Measurements from ENCODE around the gene ABCA4.

ABCA4 gene

GRCh38 chr1:94120991-94121390, at the start of gene ABCA4:
ABCA4 (minus strand) TSS chr1:94121148; CDS start chr1:94121045, 103 bp downstream.
- no peak within 1 kb of the TSS for H3K27ac ChIP-seq (ENCODE audit: extremely low read depth, low read depth, low read length)
- CTCF ChIA-PET, result no interaction called here

GRCh38 chr1:94169126-94169525, 48.2 kb upstream of the ABCA4 start:
- H3K27ac ChIP-seq (ENCODE audit: extremely low read depth, low read depth, low read length), result no peak overlapping the region
- CTCF ChIA-PET, result interaction anchor here (0.6 to 1.2 kb wide), 2 partner anchors 167 to 210 kb away, joined by 3 to 4 read pairs; no protein-coding TSS in a partner anchor
- peaks cover 0 to 11% of the 10 kb centered on the region in 2 experiments; a peak in 1 of 3 replicates for H3K36me3 ChIP-seq (ENCODE audit: control insufficient read depth in 2 of 2, insufficient read depth in 1 of 2, low read length in 2 of 2)
- TF ChIP-seq ZNF24 (tag by site-specific recombination; IDR thresholded peaks at IDR 0.05), result no peak
- no peak overlapping the region for H3K4me3 ChIP-seq (ENCODE audit: low read depth, low read length)
- POLR2A ChIA-PET, result no interaction called here
- H3K4me1 ChIP-seq (ENCODE audit: control insufficient read depth, insufficient read depth, low read length), result no peaks in the 10 kb centered on the region
- no peaks in the 10 kb centered on the region for H3K9me3 ChIP-seq (ENCODE audit: control insufficient read depth, insufficient read depth, low read depth, low read length)

More at GRCh38 chr1:94120991-94121390, at the start of gene ABCA4:
- Histone ChIP-seq H3K4me3 (ENCODE audit: low read depth, low read length) (no peak within 1 kb of the TSS), H3K36me3 (ENCODE audit: control insufficient read depth in 2 of 2, insufficient read depth in 1 of 2, low read length in 2 of 2) (no peaks in the 10 kb centered on the region), H3K9me3 (ENCODE audit: control insufficient read depth, insufficient read depth, low read depth, low read length) (no peaks in the 10 kb centered on the region), H3K4me1 (ENCODE audit: control insufficient read depth, insufficient read depth, low read length) (peaks cover 9% of the 10 kb centered on the region)
- TF ChIP-seq ZEB2 (tag by site-specific recombination; IDR thresholded peaks at IDR 0.05) (no peak), RBAK (tag by site-specific recombination; IDR thresholded peaks at IDR 0.05) (no peak), PATZ1 (tag by site-specific recombination; IDR thresholded peaks at IDR 0.05) (no peak), ZNF404 (tag by site-specific recombination; IDR thresholded peaks at IDR 0.05) (no peak), SP3 (tag by site-specific recombination; IDR thresholded peaks at IDR 0.05) (no peak), GLI4 (tag by site-specific recombination; IDR thresholded peaks at IDR 0.05) (no peak), REST (tag by site-specific recombination; IDR thresholded peaks at IDR 0.05) (no peak), ZNF302 (tag by site-specific recombination; IDR thresholded peaks at IDR 0.05; ENCODE audit: low read depth) (no peak), SCRT1 (tag by site-specific recombination; IDR thresholded peaks at IDR 0.05; ENCODE audit: borderline replicate concordance) (no peak), ZNF280C (tag by site-specific recombination; IDR thresholded peaks at IDR 0.05) (no peak), HOXC10 (CRISPR knock-in tag; IDR thresholded peaks at IDR 0.05) (no peak), FEZF1 (tag by site-specific recombination; IDR thresholded peaks at IDR 0.05) (no peak), ZNF24 (tag by site-specific recombination; IDR thresholded peaks at IDR 0.05) (no peak), ZNF610 (tag by site-specific recombination; IDR thresholded peaks at IDR 0.05; ENCODE audit: borderline replicate concordance) (no peak)
- POLR2A ChIA-PET, result no interaction called here

GRCh38 chr1:94165843-94166242, 44.9 kb upstream of the ABCA4 start:
- H3K9me3 ChIP-seq (ENCODE audit: control insufficient read depth, insufficient read depth, low read depth, low read length), result no peaks in the 10 kb centered on the region
- H3K36me3 ChIP-seq (ENCODE audit: control insufficient read depth in 2 of 2, insufficient read depth in 1 of 2, low read length in 2 of 2), result no peaks in the 10 kb centered on the region
- ChIA-PET CTCF (interaction anchor here (0.7 kb wide), 1 partner anchor 169 kb away, joined by 3 read pairs; no protein-coding TSS in a partner anchor), POLR2A (no interaction called here)
- H3K27ac ChIP-seq (ENCODE audit: extremely low read depth, low read depth, low read length), result no peak overlapping the region
- no peak overlapping the region for H3K4me3 ChIP-seq (ENCODE audit: low read depth, low read length)
- peak; percentile 90; the same call in 1 of the 2 replicates for TF ChIP-seq ZNF302 (tag by site-specific recombination; IDR thresholded peaks at IDR 0.05; ENCODE audit: low read depth)
- TF ChIP-seq ZNF701 (tag by site-specific recombination; IDR thresholded peaks at IDR 0.05), result no peak
- no peak for TF ChIP-seq IKZF3 (tag by site-specific recombination; IDR thresholded peaks at IDR 0.05)
- H3K4me1 ChIP-seq (ENCODE audit: control insufficient read depth, insufficient read depth, low read length), result no peaks in the 10 kb centered on the region

All from HEK293 (cell line).